Suppressor macrophage treated with lipopolysaccharide for 1 hour (primary cell): ENCODE measurements around the gene CR1.
A peak's percentile ranks its signal among the peaks of the same experiment; 100 is the strongest.
"Not testable (repeated sequence)": the region's sequence is repeated elsewhere in the genome, so short reads cannot be mapped to it uniquely, and the experiment has no call there.

Source experiments
- DNase-seq, 3 donors: peaks; one replicate each; pipeline ENCODE4 v3.0.0-alpha.2; 2020 to 2022

Gene CR1

DNA sequence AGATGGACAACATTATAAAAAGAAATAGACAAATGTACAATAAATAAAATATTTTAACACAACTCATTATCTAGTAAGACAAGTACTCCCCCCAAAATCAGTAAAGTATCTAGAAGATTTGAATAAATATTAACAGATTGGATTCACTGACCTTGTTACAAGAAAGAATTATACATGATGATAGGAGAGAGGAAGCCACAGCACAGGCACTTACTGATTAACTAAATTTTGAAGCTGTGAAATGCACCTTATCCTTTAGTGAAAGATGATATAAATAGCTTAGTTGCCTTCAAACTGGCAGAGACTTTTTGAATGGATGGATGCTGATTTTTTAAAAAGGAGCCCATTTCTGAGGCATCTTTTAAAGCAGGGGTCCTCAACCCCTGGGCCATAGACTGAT, 8.5 kb downstream of the CR1 start:
- no peak for DNase-seq

DNA sequence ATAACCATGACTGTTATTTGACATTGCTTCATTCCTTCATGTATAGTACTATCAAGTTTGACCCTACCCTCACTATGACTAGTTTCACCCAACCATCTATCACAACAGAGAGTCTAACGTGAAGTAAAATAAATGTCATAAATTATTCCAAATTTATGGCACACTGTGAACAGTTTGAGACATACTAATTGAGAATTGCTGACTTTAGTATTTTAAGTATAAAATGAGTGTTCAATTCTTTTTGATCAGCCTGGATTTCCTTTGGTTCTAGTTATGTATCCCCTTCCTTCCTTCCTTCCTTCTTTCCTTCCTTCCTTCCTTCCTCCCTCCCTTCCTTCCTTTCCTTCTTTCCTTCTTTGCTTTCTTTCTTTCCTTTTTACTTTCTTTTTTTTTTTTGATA, 14.5 kb downstream of the CR1 start:
- DNase-seq = no peak

DNA sequence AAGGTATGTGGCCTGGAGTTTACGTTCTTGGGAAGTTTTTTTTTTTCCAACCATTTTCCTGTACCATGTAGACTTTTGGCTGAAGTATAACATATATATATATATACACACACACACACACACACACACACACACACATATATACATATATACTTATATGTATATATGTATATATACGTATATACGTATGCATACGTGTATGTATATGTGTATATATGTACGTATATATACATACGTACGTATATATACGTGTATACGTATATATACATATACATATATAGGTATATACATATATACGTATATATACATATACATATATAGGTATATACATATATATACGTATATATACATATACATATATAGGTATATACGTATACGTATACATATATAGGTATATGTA, 18.9 kb downstream of the CR1 start:
- no peak for DNase-seq

DNA sequence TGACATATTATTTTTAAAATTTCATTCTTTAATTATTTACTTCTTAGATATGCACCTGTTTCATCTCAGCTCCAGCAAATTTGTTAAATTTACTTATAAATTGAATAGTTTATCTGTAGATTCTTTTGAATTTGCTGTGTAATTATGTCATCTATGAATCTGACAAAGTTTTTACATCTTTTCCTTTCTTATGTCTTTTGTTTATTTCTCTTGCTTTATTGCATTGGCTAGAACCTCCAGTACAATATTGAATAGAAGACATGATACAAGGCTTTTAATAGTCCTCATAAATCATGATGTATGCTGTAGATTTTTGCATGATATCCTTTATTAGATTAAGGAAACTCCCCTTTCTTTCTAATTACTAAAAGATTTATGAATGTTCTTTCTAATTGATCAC, 20.8 kb downstream of the CR1 start:
- no peak for DNase-seq

DNA sequence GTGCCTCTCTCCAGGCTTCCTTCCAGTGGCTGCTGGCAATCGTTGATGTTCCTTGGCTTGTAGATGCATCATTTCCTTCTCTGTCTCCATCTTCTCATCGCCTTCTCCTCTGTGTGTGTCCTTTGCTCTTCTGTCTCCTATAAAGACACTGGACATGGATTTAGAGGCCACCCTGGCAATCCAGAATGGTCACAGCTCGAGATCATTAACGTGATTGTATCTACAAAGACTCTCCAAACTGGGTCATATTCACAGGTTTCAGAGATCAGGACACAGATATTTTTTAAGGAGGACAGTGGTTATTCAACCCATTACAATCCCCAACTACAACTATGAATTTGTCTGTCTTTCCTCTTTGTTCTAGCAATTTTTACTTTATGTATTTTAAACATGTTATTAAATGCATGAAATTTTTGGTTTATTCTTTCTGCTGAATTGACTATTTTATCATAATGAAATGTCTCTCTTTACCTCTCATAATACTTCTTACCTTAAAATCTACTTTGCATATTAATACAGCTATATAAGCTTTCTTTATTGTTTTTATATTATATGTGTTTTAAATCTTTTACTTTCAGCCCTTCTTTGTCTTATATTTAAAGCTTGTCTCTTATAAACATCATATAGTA, 22.8 kb downstream of the CR1 start:
- DNase-seq = no peak

DNA sequence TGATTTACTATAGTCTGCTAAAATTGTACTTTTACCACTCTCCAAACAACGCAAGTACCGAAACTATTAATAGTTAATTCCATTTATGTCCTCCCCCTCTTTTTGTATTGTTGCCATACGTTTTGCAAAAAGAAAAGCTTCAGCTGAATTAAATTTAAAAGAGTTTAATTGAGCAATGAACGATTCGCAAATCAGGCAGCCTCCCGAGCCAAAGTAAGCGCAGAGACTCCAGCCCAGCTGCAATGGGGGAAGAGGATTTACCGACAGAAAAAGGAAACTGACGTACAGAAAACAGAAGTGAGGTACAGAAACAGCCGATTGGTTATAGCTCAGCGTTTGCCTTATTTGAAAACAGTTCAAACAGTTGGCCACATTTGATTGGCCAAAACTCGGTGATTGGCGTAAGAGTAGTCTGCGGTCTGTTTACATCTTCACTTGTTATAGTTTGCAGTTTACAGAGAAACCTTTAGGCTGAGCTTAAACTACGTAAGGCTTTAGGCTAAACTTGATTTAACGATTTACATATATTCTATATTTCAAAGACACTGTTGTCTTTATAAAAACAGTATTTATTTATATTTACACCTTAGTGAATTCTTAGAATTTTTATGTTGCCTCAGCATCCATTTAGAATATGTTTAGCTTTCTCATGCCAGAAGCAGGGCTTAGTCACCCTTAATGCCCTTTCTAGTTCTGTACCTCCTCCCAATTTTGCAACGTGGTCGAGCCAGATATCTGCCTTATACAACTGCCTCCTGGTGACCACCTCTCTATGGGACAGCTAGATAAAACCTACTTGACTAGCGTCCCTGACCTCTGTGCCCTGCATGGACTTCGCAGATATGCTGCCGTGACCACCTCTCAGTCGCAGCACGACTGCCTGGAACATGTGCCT, 23.8 kb downstream of the CR1 start:
- DNase-seq = peak in 2 of 3 donors; percentile 10 to 22

DNA sequence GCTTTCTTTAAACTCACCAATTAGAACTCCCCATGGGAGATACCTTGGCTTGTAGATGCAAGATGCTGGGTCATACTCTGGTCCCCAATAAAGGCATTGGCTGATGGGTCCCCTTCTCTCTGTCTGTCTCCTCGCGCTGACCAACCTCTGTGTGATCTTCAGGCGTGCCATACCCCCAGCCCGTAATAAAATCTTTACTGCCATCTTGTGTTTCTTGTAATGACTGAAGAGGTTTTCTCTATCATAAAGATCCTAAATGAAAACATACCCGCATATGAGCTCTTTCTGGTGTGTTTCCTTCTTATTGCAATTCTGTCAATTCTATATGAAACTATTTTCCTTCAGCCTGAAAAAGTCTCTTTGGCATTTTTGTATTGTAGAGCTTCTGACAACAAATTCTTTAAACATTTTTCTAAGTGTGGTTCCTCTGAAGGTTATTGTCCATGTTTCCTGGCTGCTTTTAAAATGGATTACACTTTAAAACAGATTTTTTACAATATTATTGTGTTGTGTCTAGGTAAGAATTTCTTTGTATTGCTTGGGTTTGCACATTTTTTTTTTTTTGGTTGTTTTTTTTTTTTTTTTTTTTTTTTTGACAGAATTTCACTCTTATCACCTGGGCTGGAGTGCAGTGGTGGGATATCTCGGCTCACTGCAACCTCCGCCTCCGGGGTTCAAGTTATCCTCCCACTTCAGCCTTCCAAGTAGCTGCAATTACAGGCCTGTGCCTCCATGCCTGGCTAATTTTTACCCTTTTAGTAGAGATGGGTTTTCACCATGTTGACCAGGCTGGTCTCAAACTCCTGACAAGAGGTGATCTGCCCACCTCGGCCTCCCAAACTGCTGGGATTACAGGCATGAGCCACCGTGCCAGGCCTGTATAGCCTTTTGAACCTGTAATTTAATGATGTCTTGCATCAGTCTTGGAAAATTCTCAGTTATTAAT, 24.7 kb downstream of the CR1 start:
- not testable (repeated sequence) for DNase-seq

DNA sequence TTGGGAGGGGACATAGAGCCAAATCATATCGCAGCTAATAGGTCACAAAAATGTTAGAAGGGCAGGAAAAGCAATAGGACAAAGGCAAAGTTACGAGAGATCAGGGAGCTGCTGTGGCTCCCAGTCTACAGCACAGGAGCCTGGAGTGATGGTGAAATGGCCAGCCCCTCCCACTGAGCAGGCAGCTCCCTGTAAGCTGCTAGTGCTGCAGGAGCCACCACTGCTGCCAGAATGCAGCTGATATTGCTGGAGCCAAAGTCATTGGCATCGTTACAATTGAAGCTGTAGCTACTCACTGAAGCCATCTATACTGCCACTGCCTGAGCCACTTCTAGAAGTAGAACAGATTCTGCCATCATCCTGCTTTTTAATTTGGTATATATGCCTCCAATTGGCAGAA, 29.3 kb downstream of the CR1 start:
- not testable (repeated sequence) for DNase-seq

DNA sequence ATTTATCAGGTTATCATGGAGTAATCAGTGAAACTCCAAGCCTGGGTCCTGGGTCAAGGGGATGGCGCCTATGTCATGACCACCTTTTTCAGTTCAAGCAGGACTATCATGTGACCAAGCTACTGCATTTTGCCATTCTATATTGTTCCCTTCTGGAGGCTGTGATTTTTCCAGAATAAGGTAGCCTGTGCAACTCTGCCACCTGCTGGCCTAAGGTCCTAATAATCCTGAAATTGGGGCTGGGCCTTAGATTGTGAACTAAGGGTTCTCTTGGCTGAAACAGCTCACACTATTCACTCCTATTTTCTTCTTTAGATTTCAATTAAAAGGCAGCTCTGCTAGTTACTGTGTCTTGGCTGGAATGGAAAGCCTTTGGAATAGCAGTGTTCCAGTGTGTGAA, 32.4 kb downstream of the CR1 start:
- DNase-seq = not testable (repeated sequence)

DNA sequence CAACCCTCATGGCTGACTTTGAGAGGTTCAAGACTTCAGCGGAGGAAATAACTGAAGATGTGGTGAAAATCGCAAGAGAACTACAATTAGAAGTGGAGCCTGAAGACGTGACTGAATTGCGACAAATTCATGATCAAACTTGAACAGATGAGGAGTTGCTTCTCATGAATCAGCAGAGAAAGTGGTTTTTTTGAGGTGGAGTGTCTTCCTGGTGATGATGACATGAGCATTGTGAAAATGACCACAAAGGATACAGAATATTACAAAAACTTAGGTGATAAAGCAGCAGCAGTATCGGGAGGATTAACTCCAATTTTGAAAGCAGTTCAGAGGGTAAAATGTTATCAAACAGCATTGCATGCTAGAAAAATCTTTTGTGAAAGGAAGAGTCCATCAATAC, 40.3 kb downstream of the CR1 start:
- not testable (repeated sequence) for DNase-seq

DNA sequence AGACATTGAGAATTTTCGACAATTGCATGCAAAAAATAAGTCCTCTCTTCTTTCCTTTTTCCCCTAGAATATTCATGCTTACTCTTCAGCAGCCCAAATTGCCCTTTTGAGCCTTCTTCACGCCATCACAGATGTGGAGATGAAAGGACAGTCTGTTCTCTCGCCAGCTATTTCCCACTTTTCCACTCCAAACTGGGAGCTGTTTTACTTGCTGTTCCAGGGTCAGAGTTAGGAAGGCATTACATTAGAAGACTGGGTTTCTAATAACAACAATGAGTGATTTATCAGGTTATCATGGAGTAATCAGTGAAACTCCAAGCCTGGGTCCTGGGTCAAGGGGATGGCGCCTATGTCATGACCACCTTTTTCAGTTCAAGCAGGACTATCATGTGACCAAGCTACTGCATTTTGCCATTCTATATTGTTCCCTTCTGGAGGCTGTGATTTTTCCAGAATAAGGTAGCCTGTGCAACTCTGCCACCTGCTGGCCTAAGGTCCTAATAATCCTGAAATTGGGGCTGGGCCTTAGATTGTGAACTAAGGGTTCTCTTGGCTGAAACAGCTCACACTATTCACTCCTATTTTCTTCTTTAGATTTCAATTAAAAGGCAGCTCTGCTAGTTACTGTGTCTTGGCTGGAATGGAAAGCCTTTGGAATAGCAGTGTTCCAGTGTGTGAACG, 50.9 kb downstream of the CR1 start:
- DNase-seq = not testable (repeated sequence)

DNA sequence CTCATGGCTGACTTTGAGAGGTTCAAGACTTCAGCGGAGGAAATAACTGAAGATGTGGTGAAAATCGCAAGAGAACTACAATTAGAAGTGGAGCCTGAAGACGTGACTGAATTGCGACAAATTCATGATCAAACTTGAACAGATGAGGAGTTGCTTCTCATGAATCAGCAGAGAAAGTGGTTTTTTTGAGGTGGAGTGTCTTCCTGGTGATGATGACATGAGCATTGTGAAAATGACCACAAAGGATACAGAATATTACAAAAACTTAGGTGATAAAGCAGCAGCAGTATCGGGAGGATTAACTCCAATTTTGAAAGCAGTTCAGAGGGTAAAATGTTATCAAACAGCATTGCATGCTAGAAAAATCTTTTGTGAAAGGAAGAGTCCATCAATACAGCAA, 58.9 kb downstream of the CR1 start:
- not testable (repeated sequence) for DNase-seq

DNA sequence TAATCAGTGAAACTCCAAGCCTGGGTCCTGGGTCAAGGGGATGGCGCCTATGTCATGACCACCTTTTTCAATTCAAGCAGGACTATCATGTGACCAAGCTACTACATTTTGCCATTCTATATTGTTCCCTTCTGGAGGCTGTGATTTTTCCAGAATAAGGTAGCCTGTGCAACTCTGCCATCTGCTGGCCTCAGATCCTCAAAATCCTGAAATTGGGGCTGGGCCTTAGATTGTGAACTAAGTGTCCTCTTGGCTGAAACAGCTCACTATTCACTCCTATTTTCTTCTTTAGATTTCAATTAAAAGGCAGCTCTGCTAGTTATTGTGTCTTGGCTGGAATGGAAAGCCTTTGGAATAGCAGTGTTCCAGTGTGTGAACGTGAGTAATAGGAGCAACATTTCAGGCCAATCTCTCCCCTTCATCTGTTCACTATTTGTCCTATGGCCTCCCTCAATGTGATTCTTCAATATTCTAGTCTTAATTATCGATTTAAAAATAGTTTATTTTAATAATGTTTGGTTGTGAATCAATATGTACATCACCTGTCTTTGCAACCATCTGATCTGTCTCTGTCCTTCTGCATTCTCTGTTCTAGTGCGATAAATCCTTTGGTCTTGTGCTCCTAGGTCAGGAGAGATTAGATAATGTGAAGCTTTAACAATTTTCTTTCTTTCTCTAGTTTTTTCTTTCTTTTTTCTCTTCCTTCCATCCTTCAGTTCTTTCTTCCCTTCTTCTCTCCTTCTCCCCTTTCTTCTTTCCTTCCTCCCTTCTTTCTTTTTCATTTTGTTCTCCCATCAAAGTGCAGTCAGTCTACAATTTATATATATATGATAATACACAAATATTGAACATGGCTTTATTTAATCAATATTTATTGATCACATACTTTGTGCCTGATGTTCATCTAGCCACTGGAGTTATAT, 69.8 kb downstream of the CR1 start:
- DNase-seq = peak in 2 of 3 donors; percentile 29 to 32

DNA sequence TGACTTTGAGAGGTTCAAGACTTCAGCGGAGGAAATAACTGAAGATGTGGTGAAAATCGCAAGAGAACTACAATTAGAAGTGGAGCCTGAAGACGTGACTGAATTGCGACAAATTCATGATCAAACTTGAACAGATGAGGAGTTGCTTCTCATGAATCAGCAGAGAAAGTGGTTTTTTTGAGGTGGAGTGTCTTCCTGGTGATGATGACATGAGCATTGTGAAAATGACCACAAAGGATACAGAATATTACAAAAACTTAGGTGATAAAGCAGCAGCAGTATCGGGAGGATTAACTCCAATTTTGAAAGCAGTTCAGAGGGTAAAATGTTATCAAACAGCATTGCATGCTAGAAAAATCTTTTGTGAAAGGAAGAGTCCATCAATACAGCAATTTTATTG, 76.0 kb downstream of the CR1 start:
- not testable (repeated sequence) for DNase-seq

DNA sequence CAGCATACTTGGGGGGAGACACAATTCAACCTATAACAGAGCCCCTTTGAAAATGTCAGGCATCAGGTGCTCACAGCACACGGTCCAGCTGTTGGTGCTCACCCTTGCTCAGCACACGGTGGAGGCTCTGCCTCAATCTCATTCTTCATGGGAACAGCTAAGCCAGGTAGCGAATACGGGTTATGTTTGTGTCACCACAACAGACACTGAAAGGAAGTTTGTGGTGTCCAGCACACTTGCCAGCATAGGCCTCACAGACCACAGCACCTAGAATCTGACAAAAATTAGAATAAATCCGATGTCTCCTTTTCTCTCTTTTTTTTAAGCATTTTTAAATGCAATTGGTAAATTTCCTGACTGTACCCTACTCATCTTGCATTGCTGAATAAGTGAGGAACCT, 77.1 kb downstream of the CR1 start:
- DNase-seq = not testable (repeated sequence)

DNA sequence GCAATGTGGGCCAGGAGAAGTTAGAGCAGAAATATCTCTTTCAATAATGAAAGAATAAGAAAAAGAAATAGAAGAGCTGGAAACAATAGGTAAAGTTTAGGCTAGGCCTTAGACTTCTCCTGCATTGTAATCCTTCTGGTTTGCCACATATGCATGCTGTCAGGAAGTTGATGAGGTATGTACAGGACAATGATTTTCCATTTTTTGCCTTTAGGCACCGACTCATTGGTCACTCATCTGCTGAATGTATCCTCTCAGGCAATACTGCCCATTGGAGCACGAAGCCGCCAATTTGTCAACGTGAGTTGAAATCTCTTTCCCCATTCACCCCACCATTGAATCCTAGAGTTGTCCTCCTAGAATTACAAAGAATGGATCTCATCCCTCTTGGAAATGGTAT, 79.4 kb downstream of the CR1 start:
- not testable (repeated sequence) for DNase-seq

DNA sequence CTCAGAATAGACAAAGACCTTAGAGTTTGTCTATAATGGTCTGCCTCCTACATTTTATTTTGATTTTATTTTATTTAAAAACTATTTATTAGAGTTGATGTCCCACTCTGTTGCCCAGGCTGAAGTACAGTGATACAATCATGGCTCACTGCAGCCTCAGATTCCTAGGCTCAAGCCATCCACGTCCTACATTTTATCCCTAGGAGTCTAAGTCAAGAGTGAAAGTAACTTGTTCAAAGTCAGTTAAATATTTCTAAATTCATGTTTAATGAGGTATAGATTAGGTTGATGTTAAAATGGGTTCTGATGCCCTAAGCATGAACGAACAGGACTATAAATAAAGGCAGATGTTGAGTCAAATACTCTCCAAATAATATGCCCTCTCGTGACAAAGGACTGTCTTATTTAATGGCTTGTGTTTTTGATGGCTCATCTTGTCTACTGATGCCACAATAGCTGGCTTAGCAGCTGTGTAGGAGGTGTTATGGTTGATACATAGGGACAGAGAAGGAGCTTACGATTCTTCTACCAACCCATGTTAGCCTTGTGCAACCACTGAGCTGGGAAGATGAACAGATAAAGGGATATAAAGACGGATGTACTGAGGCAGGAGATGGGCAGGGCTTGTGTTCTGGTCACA, 83.0 kb downstream of the CR1 start:
- no peak for DNase-seq

DNA sequence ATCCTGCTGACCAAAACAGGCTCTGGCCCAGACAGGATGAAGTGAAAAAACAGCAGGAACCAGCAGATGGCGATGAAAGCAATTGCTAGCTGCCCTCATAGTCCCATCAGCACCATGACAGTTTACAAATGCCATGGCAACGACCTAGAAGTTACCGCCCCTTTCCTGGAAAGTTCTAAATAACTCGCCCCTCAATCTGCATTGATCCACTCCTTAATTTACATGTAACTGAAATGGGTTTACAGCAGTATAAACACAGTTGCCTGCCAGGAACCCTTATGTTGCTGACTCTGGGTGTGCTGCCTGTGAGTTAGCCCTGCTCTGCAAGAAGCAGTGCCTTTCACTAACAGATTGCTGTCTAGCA, 83.5 kb downstream of the CR1 start:
- DNase-seq = peak; percentile 62 to 64 (median 64)

DNA sequence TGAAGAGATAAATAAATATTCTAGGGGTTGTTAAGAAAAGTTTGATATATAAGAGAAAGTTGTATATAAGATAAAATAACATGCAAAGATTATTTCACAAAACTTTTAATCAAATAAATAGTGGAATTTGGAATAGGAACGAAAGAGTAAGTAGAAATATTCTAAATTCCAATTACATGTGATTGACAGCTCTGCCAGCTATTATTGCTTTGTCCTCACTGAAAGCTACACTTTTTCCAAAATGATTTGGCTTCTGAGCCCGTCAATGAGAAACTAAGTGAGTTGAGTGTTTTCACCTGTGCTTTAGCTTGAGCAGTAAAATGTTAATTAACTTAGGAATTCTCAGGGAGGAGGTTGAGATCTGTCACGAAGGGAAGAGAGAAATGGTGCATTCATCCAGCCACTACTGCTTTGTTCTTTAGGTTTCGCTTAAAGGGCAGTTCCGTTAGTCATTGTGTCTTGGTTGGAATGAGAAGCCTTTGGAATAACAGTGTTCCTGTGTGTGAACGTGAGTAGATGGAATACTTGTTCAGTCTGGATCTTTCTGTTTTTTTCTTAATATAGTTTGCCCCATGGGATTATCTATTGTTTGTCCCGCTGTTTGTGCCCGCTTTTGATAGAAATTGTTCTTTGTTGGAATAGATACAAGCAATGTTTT, 85.7 kb downstream of the CR1 start:
- DNase-seq = no peak

DNA sequence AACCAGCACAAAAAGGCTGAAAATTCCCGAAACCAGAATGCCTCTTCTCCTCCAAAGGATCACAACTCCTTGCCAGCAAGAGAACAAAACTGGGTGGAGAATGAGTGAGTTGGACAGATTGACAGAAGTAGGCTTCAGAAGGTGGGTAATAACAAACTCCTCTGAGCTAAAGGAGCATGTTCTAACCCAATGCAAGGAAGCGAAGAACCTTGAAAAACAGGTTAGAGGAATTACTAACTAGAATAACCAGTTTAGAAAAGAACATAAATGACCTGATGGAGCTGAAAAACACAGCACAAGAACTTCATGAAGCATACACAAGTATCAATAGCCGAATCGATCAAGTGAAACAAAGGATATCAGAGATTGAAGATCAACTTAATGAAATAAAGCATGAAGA, 93.5 kb downstream of the CR1 start:
- not testable (repeated sequence) for DNase-seq
